GM12878 (cell line): ENCODE data around the gene HCAR1. TPM values are rescaled to one million over a fixed set of nuclear protein-coding genes. Genes with fewer than 3 reads are reported as not detected.

Source experiments
- ATAC-seq: fragments of 200-7000 bp; cut with Tn5 transposase; 3 replicates; pipeline ENCODE4 v1.9.1; 2020; ENCODE audit warnings: mild to moderate bottlenecking, moderate library complexity
- BruUV-seq: library from RNA; stranded (reverse); fragments of 400-500 nt; replicated peaks from 2 replicates; lab custom pipeline; 2021; lab: Mats Ljungman, UMichigan
- CTCF ChIA-PET: fragments of 300-600 bp; sonication (Branson Sonifier 250); formaldehyde crosslinking; extraction: SDS; loops from one replicate; lab custom pipeline; 2021; ENCODE audit warnings: inconsistent platforms; lab: Yijun Ruan, JAX
- POLR2A ChIA-PET: fragments of 350-600 bp; formaldehyde crosslinking; extraction: SDS; loops from one replicate; lab custom pipeline; 2021; ENCODE audit warnings: inconsistent platforms; lab: Charles Lee
- RAD21 ChIA-PET: fragments of 300-600 bp; sonication (Branson Sonifier 250); formaldehyde crosslinking; loops from one replicate; lab custom pipeline; 2023; ENCODE audit warnings: antibody characterized with exemption; ENCODE audit not compliant: unreplicated experiment; lab: Charles Lee
- SMC1A ChIA-PET: fragments of 300-600 bp; sonication (Branson Sonifier 250); formaldehyde crosslinking; loops from one replicate; lab custom pipeline; 2023; ENCODE audit not compliant: unreplicated experiment, uncharacterized antibody; lab: Charles Lee
- DNase-seq: peaks from one replicate; pipeline ENCODE4 v3.0.0-alpha.2; 2011; ENCODE audit warnings: low read depth, low spot score
- FAIRE-seq: peaks from 3 replicates; lab custom pipeline; 2011; peaks lifted over from hg19 to GRCh38; lab: Jason Lieb, UNC
- H2AFZ ChIP-seq: 2 replicates; pipeline ENCODE4 v1.6.0; 2011; ENCODE audit warnings: low read depth, low read length, control low read depth; ENCODE audit not compliant: control insufficient read depth
- H3K27ac ChIP-seq: 2 replicates; pipeline ENCODE4 v1.5.1; 2011; ENCODE audit warnings: control low read depth; ENCODE audit not compliant: control insufficient read depth, insufficient read depth
- H3K27me3 ChIP-seq, 2 experiments: replicated peaks in 1 of 2; 2 replicates each; pipeline versions ENCODE4 v1.6.0 to v1.6.1; 2011; ENCODE audit warnings: low read length in 1 of 2; ENCODE audit not compliant: control insufficient read depth in 2 of 2, insufficient read depth in 2 of 2
- H3K36me3 ChIP-seq, 2 experiments: 2 replicates each; pipeline ENCODE4 v1.5.1; 2011; ENCODE audit warnings: low read length in 1 of 2; ENCODE audit not compliant: control insufficient read depth in 2 of 2, insufficient read depth in 2 of 2
- H3K4me1 ChIP-seq: 2 replicates; pipeline ENCODE4 v1.6.1; 2011; ENCODE audit warnings: mild to moderate bottlenecking, low read length, moderate library complexity, mixed read lengths; ENCODE audit not compliant: control insufficient read depth, insufficient read depth
- H3K4me2 ChIP-seq: 2 replicates; pipeline ENCODE4 v1.6.0; 2011; ENCODE audit warnings: control low read depth; ENCODE audit not compliant: control insufficient read depth, insufficient read depth
- H3K4me3 ChIP-seq: fragments of 200-600 bp; sonication (generic); 2 replicates; pipeline ENCODE4 v1.5.1; 2016
- H3K79me2 ChIP-seq: 2 replicates; pipeline ENCODE4 v1.6.0; 2011; ENCODE audit warnings: low read length; ENCODE audit not compliant: control insufficient read depth, insufficient read depth
- H3K9ac ChIP-seq: 2 replicates; pipeline ENCODE4 v1.8.0; 2011; ENCODE audit warnings: low read length, control low read depth, mixed read lengths; ENCODE audit not compliant: control insufficient read depth, insufficient read depth
- H3K9me3 ChIP-seq: replicated peaks from 3 replicates; pipeline ENCODE4 v1.5.1; 2011; ENCODE audit warnings: mild to moderate bottlenecking, low read length; ENCODE audit not compliant: control insufficient read depth, insufficient read depth
- H4K20me1 ChIP-seq: 2 replicates; pipeline ENCODE4 v1.6.0; 2011; ENCODE audit not compliant: control insufficient read depth, insufficient read depth
- DPF2 ChIP-seq: fragments of 450-650 bp; IDR thresholded peaks from 2 replicates; pipeline ENCODE4 v1.6.1; 2017; ENCODE audit warnings: mild to moderate bottlenecking
- FOXM1 ChIP-seq: IDR thresholded peaks from 2 replicates; pipeline ENCODE4 v1.6.1; 2012; ENCODE audit warnings: low read depth, mild to moderate bottlenecking, inconsistent platforms, low read length, moderate library complexity
- HDAC6 ChIP-seq: fragments of 200-600 bp; sonication (generic); IDR thresholded peaks from one replicate; pipeline ENCODE4 v1.8.0; 2017; ENCODE audit warnings: antibody characterized with exemption; ENCODE audit not compliant: unreplicated experiment
- KAT2A ChIP-seq: conservative IDR thresholded peaks from 2 replicates; pipeline ENCODE4 v1.6.1; 2011; ENCODE audit warnings: low read depth, low read length; ENCODE audit not compliant: control insufficient read depth
- KLF5 ChIP-seq: fragments of 450-650 bp; IDR thresholded peaks from 2 replicates; pipeline ENCODE4 v1.6.1; 2014; ENCODE audit warnings: mild to moderate bottlenecking; ENCODE audit not compliant: partially characterized antibody
- MEF2B ChIP-seq: fragments of 450-650 bp; IDR thresholded peaks from 2 replicates; pipeline ENCODE4 v1.6.1; 2018; ENCODE audit warnings: mild to moderate bottlenecking, moderate library complexity; ENCODE audit not compliant: partially characterized antibody, poor library complexity, severe bottlenecking
- MTA2 ChIP-seq: fragments of 450-650 bp; IDR thresholded peaks from 2 replicates; pipeline ENCODE4 v1.6.1; 2016; ENCODE audit warnings: low read depth, mild to moderate bottlenecking, moderate library complexity
- NR2F1 ChIP-seq: fragments of 450-650 bp; conservative IDR thresholded peaks from 2 replicates; pipeline ENCODE4 v1.6.1; 2017; ENCODE audit warnings: mild to moderate bottlenecking
- RFX5 ChIP-seq: IDR thresholded peaks from 2 replicates; pipeline ENCODE4 v1.6.1; 2011; ENCODE audit warnings: low read depth, low read length, improper control_type of control experiment
- SPI1 ChIP-seq: IDR thresholded peaks from 2 replicates; pipeline ENCODE4 v1.6.1; 2011; ENCODE audit warnings: low read depth, mild to moderate bottlenecking, low read length, moderate library complexity, borderline replicate concordance; ENCODE audit not compliant: insufficient read depth
- SRF ChIP-seq, 2 experiments: IDR thresholded peaks; 2 replicates each; pipeline ENCODE4 v1.6.1; 2011; ENCODE audit warnings: low read depth in 2 of 2, low read length in 2 of 2, mild to moderate bottlenecking in 1 of 2, moderate library complexity in 1 of 2
- STAT1 ChIP-seq: fragments of 450-650 bp; conservative IDR thresholded peaks from 2 replicates; pipeline ENCODE4 v1.6.1; 2014; ENCODE audit warnings: antibody characterized with exemption, mild to moderate bottlenecking
- WGBS: methylation state at CpG from one replicate; pipeline ENCODE4 v1.1.6; 2016; ENCODE audit warnings: low lambda C conversion rate; ENCODE audit not compliant: insufficient replicate concordance, insufficient coverage; ENCODE audit errors: missing lambda C conversion rate; 5-methylcytosine and 5-hydroxymethylcytosine counted together
- in situ Hi-C: fragments of 300-500 bp; cut with MboI; formaldehyde crosslinking; loops from 9 replicates; pipeline ENCODE4 v1.14.3; 2018; ENCODE audit warnings: mixed read lengths
- intact Hi-C: fragments of 100-400 bp; cut with micrococcal nuclease; formaldehyde crosslinking; loops from one replicate; pipeline ENCODE4 v1.14.2; 2022; ENCODE audit not compliant: unreplicated experiment
- polyA plus RNA-seq, 11 experiments: library from polyadenylated mRNA; depleted of rRNA in 4 of 11; unstranded in 6 of 11; stranded (reverse) in 5 of 11; fragments of >200 nt; fragmentation: Nextera tagmentation in 4 of 11; fragmentation: Illumina TruSeq in 1 of 11; extraction: Ambion mirVana in 4 of 11; extraction: Trizol in 1 of 11; gene quantifications; 1 replicate in 1 of 11; 2 replicates in 10 of 11; pipeline versions ENCODE4 v1.2.1 to v1.2.3, GENCODE V29; 2011 to 2016; ENCODE audit warnings: inconsistent platforms in 2 of 11, missing spikeins in 2 of 11, low read depth in 1 of 11
- total RNA-seq, 4 experiments: library from RNA; depleted of rRNA in 3 of 4; stranded (reverse); fragments of >200 nt in 3 of 4; fragmentation: Illumina TruSeq in 1 of 4; extraction: Trizol in 1 of 4; gene quantifications; 2 replicates each; pipeline versions ENCODE4 v1.2.1 to v1.2.3, GENCODE V29; 2013 to 2021
- TF ChIP-seq, protein P1 (sequence below): fragments of 450-650 bp; IDR thresholded peaks from 2 replicates; pipeline ENCODE4 v1.6.1; 2014; ENCODE audit warnings: mild to moderate bottlenecking
- TF ChIP-seq, protein P2 (sequence below): IDR thresholded peaks from 2 replicates; pipeline ENCODE4 v1.6.1; 2012; ENCODE audit warnings: low read depth, low read length, improper control_type of control experiment
- TF ChIP-seq, protein P3 (sequence below): IDR thresholded peaks from 2 replicates; pipeline ENCODE4 v1.6.1; 2011; ENCODE audit warnings: borderline replicate concordance, low read depth, mild to moderate bottlenecking, moderate library complexity, low read length; ENCODE audit not compliant: insufficient read depth, poor library complexity, severe bottlenecking
- TF ChIP-seq, protein P4 (sequence below): fragments of 150-350 bp; IDR thresholded peaks from 2 replicates; pipeline ENCODE4 v1.6.1; 2016; ENCODE audit warnings: low read depth, low read length

HCAR1 gene
- total and polyA plus RNA-seq, 10 of the 15 experiments (the other 5 are each of a cell fraction or from before 2014, with no cell fraction given) = 0.01 to 0.05 (median 0.04) TPM; not detected in 7

DNA sequence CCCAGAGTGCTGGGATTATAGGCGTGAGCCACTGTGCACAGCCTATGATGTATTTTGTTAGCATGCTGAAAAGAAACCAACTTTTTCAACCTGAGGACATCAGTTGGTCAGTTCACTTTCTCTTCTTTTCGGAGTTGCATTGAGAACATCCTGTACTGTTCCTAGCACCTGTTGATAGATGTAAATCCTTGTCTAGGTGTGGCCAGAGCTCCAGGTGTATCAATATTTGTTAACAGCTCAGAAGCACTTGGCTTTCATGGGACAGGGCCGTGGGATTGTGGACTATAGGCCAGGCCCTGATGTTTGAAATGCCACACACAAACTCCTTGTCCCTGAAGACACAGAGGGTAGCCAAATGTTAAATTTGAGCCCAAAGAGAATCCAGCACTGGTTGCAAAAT is 42.4 kb downstream of the HCAR1 start:
- RAD21 ChIA-PET = interaction anchor here (0.7 kb wide), 1 partner anchor 867 kb away, joined by 3 read pairs; no protein-coding TSS in a partner anchor
- H3K9me3 ChIP-seq = no peaks in the 10 kb centered on the region
- DNase-seq (no peak), ATAC-seq (no peak), FAIRE-seq (no peak)
- SMC1A ChIA-PET = interaction anchor here (0.9 kb wide), 1 partner anchor 69 kb away, joined by 3 read pairs; no protein-coding TSS in a partner anchor
- no peaks in the 10 kb centered on the region for H4K20me1 ChIP-seq
- in situ Hi-C loops (no loop called here), intact Hi-C loops (no loop called here)
- WGBS = 28% methylated on average over 3 of the region's 3 CpGs
- H3K27me3 ChIP-seq = no peaks in the 10 kb centered on the region
- no peaks in the 10 kb centered on the region for H3K79me2 ChIP-seq
- H3K4me3 ChIP-seq = no peak overlapping the region
- no peaks in the 10 kb centered on the region for H3K36me3 ChIP-seq
- H3K4me1 ChIP-seq = no peaks in the 10 kb centered on the region
- BruUV-seq = no TSS peak
- CTCF ChIA-PET = no interaction called here
- POLR2A ChIA-PET = interaction anchor here (0.6 to 0.7 kb wide), 2 partner anchors 48 to 230 kb away, joined by 3 read pairs; no protein-coding TSS in a partner anchor
- H3K27ac ChIP-seq = no peak overlapping the region
- no peak overlapping the region for H3K4me2 ChIP-seq
- no peak overlapping the region for H3K9ac ChIP-seq
- H2AFZ ChIP-seq = no peak overlapping the region
- TF ChIP-seq, protein P1, sequence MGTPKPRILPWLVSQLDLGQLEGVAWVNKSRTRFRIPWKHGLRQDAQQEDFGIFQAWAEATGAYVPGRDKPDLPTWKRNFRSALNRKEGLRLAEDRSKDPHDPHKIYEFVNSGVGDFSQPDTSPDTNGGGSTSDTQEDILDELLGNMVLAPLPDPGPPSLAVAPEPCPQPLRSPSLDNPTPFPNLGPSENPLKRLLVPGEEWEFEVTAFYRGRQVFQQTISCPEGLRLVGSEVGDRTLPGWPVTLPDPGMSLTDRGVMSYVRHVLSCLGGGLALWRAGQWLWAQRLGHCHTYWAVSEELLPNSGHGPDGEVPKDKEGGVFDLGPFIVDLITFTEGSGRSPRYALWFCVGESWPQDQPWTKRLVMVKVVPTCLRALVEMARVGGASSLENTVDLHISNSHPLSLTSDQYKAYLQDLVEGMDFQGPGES = no peak
- TF ChIP-seq HDAC6 (no peak), SPI1 (no peak), STAT1 (no peak), FOXM1 (no peak), KAT2A (no peak), KLF5 (no peak), RFX5 (no peak), SRF (IDR thresholded peaks at IDR 0.05; ENCODE audit: low read depth in 2 of 2, low read length in 2 of 2) (no peak), MTA2 (no peak), MEF2B (no peak), NR2F1 (no peak), DPF2 (no peak)
- TF ChIP-seq, protein P2, sequence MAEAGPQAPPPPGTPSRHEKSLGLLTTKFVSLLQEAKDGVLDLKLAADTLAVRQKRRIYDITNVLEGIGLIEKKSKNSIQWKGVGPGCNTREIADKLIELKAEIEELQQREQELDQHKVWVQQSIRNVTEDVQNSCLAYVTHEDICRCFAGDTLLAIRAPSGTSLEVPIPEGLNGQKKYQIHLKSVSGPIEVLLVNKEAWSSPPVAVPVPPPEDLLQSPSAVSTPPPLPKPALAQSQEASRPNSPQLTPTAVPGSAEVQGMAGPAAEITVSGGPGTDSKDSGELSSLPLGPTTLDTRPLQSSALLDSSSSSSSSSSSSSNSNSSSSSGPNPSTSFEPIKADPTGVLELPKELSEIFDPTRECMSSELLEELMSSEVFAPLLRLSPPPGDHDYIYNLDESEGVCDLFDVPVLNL = no peak
- TF ChIP-seq, protein P3, sequence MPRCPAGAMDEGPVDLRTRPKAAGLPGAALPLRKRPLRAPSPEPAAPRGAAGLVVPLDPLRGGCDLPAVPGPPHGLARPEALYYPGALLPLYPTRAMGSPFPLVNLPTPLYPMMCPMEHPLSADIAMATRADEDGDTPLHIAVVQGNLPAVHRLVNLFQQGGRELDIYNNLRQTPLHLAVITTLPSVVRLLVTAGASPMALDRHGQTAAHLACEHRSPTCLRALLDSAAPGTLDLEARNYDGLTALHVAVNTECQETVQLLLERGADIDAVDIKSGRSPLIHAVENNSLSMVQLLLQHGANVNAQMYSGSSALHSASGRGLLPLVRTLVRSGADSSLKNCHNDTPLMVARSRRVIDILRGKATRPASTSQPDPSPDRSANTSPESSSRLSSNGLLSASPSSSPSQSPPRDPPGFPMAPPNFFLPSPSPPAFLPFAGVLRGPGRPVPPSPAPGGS = no peak
- TF ChIP-seq, protein P4, sequence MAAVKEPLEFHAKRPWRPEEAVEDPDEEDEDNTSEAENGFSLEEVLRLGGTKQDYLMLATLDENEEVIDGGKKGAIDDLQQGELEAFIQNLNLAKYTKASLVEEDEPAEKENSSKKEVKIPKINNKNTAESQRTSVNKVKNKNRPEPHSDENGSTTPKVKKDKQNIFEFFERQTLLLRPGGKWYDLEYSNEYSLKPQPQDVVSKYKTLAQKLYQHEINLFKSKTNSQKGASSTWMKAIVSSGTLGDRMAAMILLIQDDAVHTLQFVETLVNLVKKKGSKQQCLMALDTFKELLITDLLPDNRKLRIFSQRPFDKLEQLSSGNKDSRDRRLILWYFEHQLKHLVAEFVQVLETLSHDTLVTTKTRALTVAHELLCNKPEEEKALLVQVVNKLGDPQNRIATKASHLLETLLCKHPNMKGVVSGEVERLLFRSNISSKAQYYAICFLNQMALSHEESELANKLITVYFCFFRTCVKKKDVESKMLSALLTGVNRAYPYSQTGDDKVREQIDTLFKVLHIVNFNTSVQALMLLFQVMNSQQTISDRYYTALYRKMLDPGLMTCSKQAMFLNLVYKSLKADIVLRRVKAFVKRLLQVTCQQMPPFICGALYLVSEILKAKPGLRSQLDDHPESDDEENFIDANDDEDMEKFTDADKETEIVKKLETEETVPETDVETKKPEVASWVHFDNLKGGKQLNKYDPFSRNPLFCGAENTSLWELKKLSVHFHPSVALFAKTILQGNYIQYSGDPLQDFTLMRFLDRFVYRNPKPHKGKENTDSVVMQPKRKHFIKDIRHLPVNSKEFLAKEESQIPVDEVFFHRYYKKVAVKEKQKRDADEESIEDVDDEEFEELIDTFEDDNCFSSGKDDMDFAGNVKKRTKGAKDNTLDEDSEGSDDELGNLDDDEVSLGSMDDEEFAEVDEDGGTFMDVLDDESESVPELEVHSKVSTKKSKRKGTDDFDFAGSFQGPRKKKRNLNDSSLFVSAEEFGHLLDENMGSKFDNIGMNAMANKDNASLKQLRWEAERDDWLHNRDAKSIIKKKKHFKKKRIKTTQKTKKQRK = no peak
